ENCODE measurements around the gene BPIFB2. TPM values are rescaled to one million over a fixed set of nuclear protein-coding genes. Genes with fewer than 3 reads are reported as not detected.
"Not testable (repeated sequence)": the region's sequence is repeated elsewhere in the genome, so short reads cannot be mapped to it uniquely, and the experiment has no call there.

The BPIFB2 gene
- total and polyA plus RNA-seq, 11 donors, result not detected

DNA sequence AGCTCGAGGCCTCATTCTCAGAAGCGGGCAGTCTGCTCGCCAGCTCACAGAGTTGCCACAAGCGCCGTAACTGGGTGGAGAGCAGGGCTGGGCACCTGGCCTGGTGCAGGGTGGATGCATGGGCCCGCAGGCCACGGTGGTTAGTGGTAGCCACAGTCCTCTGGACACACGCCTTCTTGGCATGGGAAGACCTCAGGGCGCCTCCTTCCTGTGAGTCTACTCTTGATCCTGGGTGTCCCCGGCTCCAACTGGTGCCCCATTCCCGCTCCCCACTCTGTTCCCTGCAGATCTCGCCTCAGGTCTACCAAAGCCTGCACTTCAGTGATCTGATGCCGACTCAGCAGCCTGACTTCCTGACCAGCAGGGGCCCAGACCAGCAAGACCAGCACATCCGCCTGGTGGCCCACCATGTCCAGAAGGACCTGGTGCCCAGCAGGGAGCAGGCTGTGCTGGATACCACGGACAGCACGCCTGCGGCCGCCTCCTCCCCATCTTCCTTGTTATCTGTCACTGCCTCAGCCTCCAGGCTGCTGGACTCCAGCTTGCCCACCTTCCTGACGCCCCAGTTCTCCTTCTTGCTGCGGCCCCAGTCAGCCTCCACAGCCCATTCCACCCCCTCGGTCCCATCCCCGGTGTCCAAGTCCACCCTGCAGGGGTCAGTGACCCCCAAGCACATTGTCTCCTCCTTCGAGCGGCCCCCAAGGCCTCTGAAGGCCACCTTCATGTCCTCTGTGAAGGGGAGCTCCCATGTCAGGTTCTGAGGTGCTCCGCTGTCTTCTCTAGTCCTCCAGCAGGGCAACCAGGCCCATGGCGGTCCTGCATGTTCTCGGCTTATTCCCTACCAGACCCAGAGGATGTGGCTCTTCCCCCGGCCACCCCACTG is 46.4 kb upstream of the BPIFB2 start:
- intact Hi-C loops (cut with DNase I), result no loop called here
- DNase-seq (no peak), ATAC-seq (no peak)
- no peak overlapping the region for H3K4me3 ChIP-seq
- H3K27ac ChIP-seq, result no peak overlapping the region
- WGBS, 4 donors, result 86 to 89% (median 87%) methylated on average over 26 to 28 of the region's 28 CpGs
- H3K27me3 ChIP-seq, result peaks cover 0 to 7% (median 0%) of the 10 kb centered on the region in 9 donors
- TF ChIP-seq, protein P1, sequence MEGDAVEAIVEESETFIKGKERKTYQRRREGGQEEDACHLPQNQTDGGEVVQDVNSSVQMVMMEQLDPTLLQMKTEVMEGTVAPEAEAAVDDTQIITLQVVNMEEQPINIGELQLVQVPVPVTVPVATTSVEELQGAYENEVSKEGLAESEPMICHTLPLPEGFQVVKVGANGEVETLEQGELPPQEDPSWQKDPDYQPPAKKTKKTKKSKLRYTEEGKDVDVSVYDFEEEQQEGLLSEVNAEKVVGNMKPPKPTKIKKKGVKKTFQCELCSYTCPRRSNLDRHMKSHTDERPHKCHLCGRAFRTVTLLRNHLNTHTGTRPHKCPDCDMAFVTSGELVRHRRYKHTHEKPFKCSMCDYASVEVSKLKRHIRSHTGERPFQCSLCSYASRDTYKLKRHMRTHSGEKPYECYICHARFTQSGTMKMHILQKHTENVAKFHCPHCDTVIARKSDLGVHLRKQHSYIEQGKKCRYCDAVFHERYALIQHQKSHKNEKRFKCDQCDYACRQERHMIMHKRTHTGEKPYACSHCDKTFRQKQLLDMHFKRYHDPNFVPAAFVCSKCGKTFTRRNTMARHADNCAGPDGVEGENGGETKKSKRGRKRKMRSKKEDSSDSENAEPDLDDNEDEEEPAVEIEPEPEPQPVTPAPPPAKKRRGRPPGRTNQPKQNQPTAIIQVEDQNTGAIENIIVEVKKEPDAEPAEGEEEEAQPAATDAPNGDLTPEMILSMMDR (IDR thresholded peaks at IDR 0.05), result no peak
- TF ChIP-seq POLR2A (IDR thresholded peaks at IDR 0.05), result no peak
- H3K9me3 ChIP-seq, result peaks cover 0 to 20% (median 11%) of the 10 kb centered on the region in 12 donors
- peaks cover 0 to 10% (median 0%) of the 10 kb centered on the region in 12 donors for H3K4me1 ChIP-seq
- H3K36me3 ChIP-seq, result no peaks in the 10 kb centered on the region

DNA sequence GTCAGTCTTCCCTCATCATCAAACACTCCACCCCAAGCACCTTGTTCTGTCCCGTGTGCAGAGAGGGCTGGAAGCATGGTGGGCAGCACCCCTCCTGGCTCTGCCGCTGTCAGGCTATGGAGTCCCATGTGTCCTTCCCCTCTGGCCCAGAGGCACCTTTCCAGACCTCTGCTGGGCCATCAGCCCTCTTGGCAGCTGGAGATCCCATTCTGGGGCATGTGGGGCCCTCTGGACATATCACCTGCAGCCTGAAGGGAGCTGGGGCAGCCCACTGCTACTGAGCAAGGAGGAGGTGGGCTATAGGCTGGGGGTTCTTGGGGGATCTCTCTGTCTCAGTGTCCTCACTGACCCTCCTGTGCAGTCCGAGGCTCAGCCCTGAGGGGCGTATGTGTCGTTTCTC is 45.5 kb upstream of the BPIFB2 start:
- Histone ChIP-seq H3K4me1 (peaks cover 0 to 16% (median 0%) of the 10 kb centered on the region in 12 donors), H3K4me3 (no peak overlapping the region), H3K27me3 (peaks cover 0 to 7% (median 0%) of the 10 kb centered on the region in 9 donors), H3K27ac (no peak overlapping the region), H3K36me3 (no peaks in the 10 kb centered on the region), H3K9me3 (peaks cover 0 to 10% (median 4%) of the 10 kb centered on the region in 12 donors)
- DNase-seq (no peak), ATAC-seq (no peak)
- TF ChIP-seq POLR2A (IDR thresholded peaks at IDR 0.05), result no peak
- TF ChIP-seq, protein P1 (IDR thresholded peaks at IDR 0.05), result no peak
- intact Hi-C loops (cut with DNase I), result no loop called here
- 76 to 88% (median 87%) methylated on average over 5 of the region's 5 CpGs for WGBS, 4 donors

GRCh38 chr20:32962646-32963045 is 44.9 kb upstream of the BPIFB2 start:
- intact Hi-C loops (cut with DNase I); H3K36me3 ChIP-seq; H3K9me3 ChIP-seq; DNase-seq; H3K27me3 ChIP-seq; H3K4me3 ChIP-seq; H3K27ac ChIP-seq; ATAC-seq: not testable (repeated sequence)
- peaks cover 0 to 21% (median 0%) of the 10 kb centered on the region in 12 donors for H3K4me1 ChIP-seq
- 81 to 89% (median 86%) methylated on average over 11 of the region's 11 CpGs for WGBS, 4 donors

DNA sequence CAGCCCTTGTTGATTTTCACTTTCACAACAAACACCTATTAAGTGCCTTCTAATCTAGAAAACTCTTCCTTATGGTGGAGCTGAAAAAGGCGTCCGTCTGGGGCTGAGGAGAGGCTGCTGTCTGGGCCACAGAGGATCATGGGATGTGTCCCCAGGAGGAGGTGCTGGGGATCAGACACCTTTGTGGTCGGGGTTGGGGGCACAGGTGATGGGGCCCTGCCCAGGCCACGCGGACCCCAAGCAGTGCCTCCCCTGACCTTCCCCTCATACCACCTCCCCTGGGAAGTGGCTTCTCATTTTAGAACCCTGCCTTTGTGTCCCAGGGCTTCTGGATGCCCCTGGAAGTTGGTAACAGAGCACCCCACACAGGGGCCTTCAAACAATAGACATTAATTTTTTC is 44.3 kb upstream of the BPIFB2 start:
- Histone ChIP-seq H3K27ac (no peak overlapping the region), H3K4me3 (no peak overlapping the region), H3K27me3 (peaks cover 0 to 7% (median 0%) of the 10 kb centered on the region in 9 donors), H3K9me3 (no peaks in the 10 kb centered on the region), H3K4me1 (peaks cover 0 to 23% (median 0%) of the 10 kb centered on the region in 12 donors), H3K36me3 (no peaks in the 10 kb centered on the region)
- 75 to 84% (median 80%) methylated on average over 4 to 5 of the region's 5 CpGs for WGBS, 4 donors
- intact Hi-C loops (cut with DNase I), result no loop called here
- DNase-seq (no peak), ATAC-seq (no peak)
- TF ChIP-seq, protein P1 (IDR thresholded peaks at IDR 0.05), result no peak
- TF ChIP-seq POLR2A (IDR thresholded peaks at IDR 0.05), result no peak

Data from heart left ventricle (tissue), 16 donors.